Spleen (tissue), 13 donors: ENCODE measurements around the gene DCTN2. TPM values are rescaled to one million over a fixed set of nuclear protein-coding genes. Genes with fewer than 3 reads are reported as not detected.

Source experiments
- DNase-seq: peaks from one replicate; pipeline ENCODE4 v3.0.0-alpha.2; 2020
- H3K27ac ChIP-seq, 8 donors: fragments of 200-600 bp; sonication (generic) in 7 of 8; 1 replicate in 4 of 8; 2 replicates in 4 of 8; pipeline versions ENCODE4 v1.5.0 to v1.8.0; 2016 to 2021; ENCODE audit warnings: inconsistent platforms in 4 of 8, mild to moderate bottlenecking in 4 of 8, moderate library complexity in 1 of 8
- H3K27me3 ChIP-seq, 7 donors: fragments of 200-600 bp; sonication (generic) in 6 of 7; replicated peaks in 1 of 7; 1 replicate in 4 of 7; 2 replicates in 3 of 7; pipeline versions ENCODE4 v1.5.0 to v1.8.0; 2016 to 2021; ENCODE audit warnings: inconsistent platforms in 3 of 7, mild to moderate bottlenecking in 1 of 7
- H3K36me3 ChIP-seq, 6 donors: fragments of 200-600 bp; sonication (generic) in 5 of 6; 1 replicate in 4 of 6; 2 replicates in 2 of 6; pipeline versions ENCODE4 v1.5.0 to v1.8.0; 2016 to 2021; ENCODE audit warnings: inconsistent platforms in 2 of 6
- H3K4me1 ChIP-seq, 6 donors: fragments of 200-600 bp; sonication (generic) in 5 of 6; 1 replicate in 3 of 6; 2 replicates in 3 of 6; pipeline versions ENCODE4 v1.5.0 to v1.8.0; 2016 to 2021; ENCODE audit warnings: inconsistent platforms in 3 of 6
- H3K4me3 ChIP-seq, 8 donors: fragments of 200-600 bp; sonication (generic) in 7 of 8; 1 replicate in 4 of 8; 2 replicates in 4 of 8; pipeline versions ENCODE4 v1.5.0 to v1.8.0; 2016 to 2021; ENCODE audit warnings: inconsistent platforms in 4 of 8, mild to moderate bottlenecking in 4 of 8, moderate library complexity in 2 of 8
- H3K9me3 ChIP-seq, 8 donors: fragments of 200-600 bp; sonication (generic) in 7 of 8; 1 replicate in 4 of 8; 2 replicates in 4 of 8; pipeline versions ENCODE4 v1.5.0 to v1.8.0; 2016 to 2021; ENCODE audit warnings: inconsistent platforms in 4 of 8
- CTCF ChIP-seq, 11 experiments: fragments of 200-600 bp in 7 of 11; fragments of 450-650 bp in 4 of 11; sonication (generic) in 4 of 11; IDR thresholded peaks in 8 of 11; conservative IDR thresholded peaks in 3 of 11; 1 replicate in 7 of 11; 2 replicates in 4 of 11; pipeline versions ENCODE4 v1.4.0 to v1.8.0; 2016 to 2021; ENCODE audit warnings: antibody characterized with exemption in 11 of 11, inconsistent platforms in 4 of 11, mild to moderate bottlenecking in 1 of 11
- POLR2A ChIP-seq, 3 donors: fragments of 450-650 bp; IDR thresholded peaks; one replicate each; pipeline ENCODE4 v1.5.1; 2017; ENCODE audit warnings: antibody characterized with exemption in 3 of 3, mild to moderate bottlenecking in 1 of 3
- POLR2AphosphoS5 ChIP-seq, 3 donors: sonication (generic); formaldehyde crosslinking; IDR thresholded peaks; one replicate each; pipeline ENCODE4 v1.5.1; 2017; ENCODE audit warnings: antibody characterized with exemption in 3 of 3
- WGBS, 5 donors: extraction: QIAGEN DNeasy Blood & Tissue Kit in 3 of 5; methylation state at CpG; one replicate each; pipeline versions ENCODE4 v1.1.5 to v1.1.7; 2013 to 2018; 5-methylcytosine and 5-hydroxymethylcytosine counted together
- intact Hi-C: fragments of 100-400 bp; cut with DNase I; formaldehyde crosslinking; loops from one replicate; pipeline ENCODE4 v1.15.0; 2023; ENCODE audit warnings: low total_unique reads
- long read RNA-seq, 2 donors: transcript quantifications; one replicate each; lab custom pipeline, GENCODE V29; 2026
- polyA plus RNA-seq, 3 donors: library from polyadenylated mRNA; stranded (reverse); fragments of 200-250 nt; gene quantifications; one replicate each; pipeline ENCODE4 v1.2.1, GENCODE V29; 2013
- total RNA-seq, 7 donors: library from RNA; depleted of rRNA in 3 of 7; stranded (reverse); fragments of >200 nt in 3 of 7; fragmentation: NEBNext Ultra II Directional in 4 of 7; extraction: Animal tissue kit (Norgen Biotek cat#: 25700) in 4 of 7; gene quantifications; one replicate each; pipeline versions ENCODE4 v1.1.0 to v1.2.1, GENCODE V29; 2016 to 2021
- donor health status: healthy with polysubstance abuse.
- donor health status: DM: no; HTN: no; CAD: no; lungs with moderate emphysema.
- donor health status: DM: no; HTN: no; CAD: no.
- donor health status: Bipolar disorder and iron deficiency.
- donor health status: healthy.
- donor health status: DM: no; HTN: no; CAD: no.
- donor health status: DM: yes; HTN: yes; CAD: no.

Gene DCTN2
- total RNA-seq (100 to 1,000 TPM in 4 of 7 donors, 10 to 100 TPM in 3; 68.5 to 152 (median 101) TPM), polyA plus RNA-seq (10 to 100 TPM; 53.3 to 67.3 (median 66.8) TPM)
- long read RNA-seq, donor 1, transcript DCTN2-209 (14 exons, 2,061 nt), result major isoform, 31 of 38 reads
- long read RNA-seq, donor 1, partial matches to known transcripts, result 5 of 38 reads
- long read RNA-seq, donor 1, other reads (novel, unspliced or antisense), result 0 of 38 reads
- long read RNA-seq, donor 2, transcript DCTN2-209 (14 exons, 2,061 nt), result major isoform, 28 of 35 reads
- long read RNA-seq, donor 2, partial matches to known transcripts, result 0 of 35 reads
- long read RNA-seq, donor 2, other reads (novel, unspliced or antisense), result 5 of 35 reads

DNA sequence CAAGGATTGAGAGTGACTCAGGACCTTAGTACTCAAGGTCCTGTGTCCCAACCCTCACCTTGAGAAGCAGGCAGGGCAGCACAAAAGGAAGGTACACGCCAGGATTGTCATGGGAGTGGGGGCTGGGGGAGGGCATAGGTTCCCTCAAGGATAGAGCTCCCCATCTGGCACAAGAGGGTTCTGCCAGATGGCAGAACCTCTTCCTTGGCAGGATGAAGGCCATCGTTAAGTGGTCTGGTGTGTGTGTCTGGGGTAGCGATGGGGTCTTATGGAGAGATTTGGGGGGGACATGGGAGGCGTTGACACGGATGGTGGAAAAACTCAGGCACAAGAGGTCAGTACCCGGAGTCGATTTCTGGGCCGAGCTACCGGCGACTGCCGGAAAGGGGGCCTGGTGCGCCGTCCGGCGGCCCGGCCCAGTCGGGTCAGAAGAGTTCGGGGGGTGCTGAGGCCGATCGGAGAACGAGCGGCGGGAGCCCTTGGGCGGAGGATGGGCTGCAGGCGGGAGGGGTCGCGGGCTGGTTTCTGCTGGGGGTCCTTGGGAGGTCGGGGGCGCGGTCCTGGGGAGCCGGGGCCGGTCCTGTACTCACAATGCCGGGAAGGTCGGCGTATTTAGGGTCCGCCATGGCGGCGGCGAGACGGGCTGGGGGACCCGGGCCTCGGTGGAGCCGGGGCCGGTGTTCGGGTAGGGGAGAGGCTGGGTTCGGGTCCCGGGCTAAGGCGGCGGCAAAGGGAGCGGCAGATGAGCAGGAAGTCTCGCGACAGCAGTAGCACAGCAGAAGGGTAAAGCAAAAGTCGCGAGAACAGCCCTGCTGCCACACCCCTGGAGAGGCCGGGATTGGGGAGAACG lies at the start of gene DCTN2:
DCTN2 (minus strand) TSS at position 755 of the 850 bp plus-strand sequence; CDS start at position 626, 129 bp downstream.
- 0 to 1% (median 1%) methylated on average over 42 to 56 of the region's 56 CpGs for WGBS, 5 donors
- DNase-seq, result peak; percentile 97
- H3K36me3 ChIP-seq, result peaks cover 0 to 14% (median 7%) of the 10 kb centered on the region in 6 donors
- peaks cover 27 to 60% (median 44%) of the 10 kb centered on the region in 6 donors for H3K4me1 ChIP-seq
- H3K27ac ChIP-seq, result peak within 1 kb of the TSS; percentile 80 to 94 (median 88)
- H3K27me3 ChIP-seq, result peaks cover 0 to 28% (median 21%) of the 10 kb centered on the region in 7 donors
- H3K9me3 ChIP-seq, result no peaks in the 10 kb centered on the region
- TF ChIP-seq POLR2A (IDR thresholded peaks at IDR 0.05) (no peak), POLR2AphosphoS5 (IDR thresholded peaks at IDR 0.05) (peak; percentile 80 to 87 (median 83)), CTCF (IDR thresholded peaks at IDR 0.05 in 8 of 11, conservative IDR thresholded peaks at IDR 0.05 in 3 of 11) (peak in 4 of 11 experiments; percentile 29 to 56 (median 36))
- peak within 1 kb of the TSS; percentile 73 to 97 (median 90) for H3K4me3 ChIP-seq
- intact Hi-C loops, result no loop called here

DNA sequence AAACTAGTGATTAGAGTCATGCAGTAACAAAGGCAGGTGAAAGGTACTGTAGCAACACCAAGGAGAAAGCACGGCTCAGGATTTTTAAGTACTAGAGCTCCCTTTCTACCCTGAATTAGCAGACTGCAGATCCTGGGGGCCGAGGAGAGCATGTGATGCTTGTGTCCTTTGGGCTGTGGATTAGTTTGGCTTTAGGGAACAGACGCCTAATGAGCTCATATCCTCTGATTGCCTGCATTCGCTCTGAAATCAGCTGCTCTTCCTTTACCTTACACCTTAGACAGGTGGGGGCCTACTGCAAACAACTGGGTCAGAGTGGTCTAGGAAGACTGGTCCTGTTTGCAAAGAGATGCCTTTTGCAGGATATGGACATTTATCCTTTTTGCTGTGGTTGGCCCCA lies 46.2 kb upstream of the DCTN2 start:
- peaks cover 0 to 30% (median 21%) of the 10 kb centered on the region in 6 donors for H3K4me1 ChIP-seq

GRCh38 chr12:57592551-57593165 lies 45.7 kb upstream of the DCTN2 start:
- intact Hi-C loops, result no loop called here
- Histone ChIP-seq H3K4me1 (peaks cover 0 to 30% (median 21%) of the 10 kb centered on the region in 6 donors), H3K36me3 (peaks cover 0 to 40% (median 27%) of the 10 kb centered on the region in 6 donors), H3K27me3 (peaks cover 0 to 9% (median 0%) of the 10 kb centered on the region in 7 donors), H3K27ac (no peak overlapping the region), H3K9me3 (no peaks in the 10 kb centered on the region), H3K4me3 (no peak overlapping the region)
- TF ChIP-seq POLR2A (IDR thresholded peaks at IDR 0.05), result no peak
- TF ChIP-seq CTCF (IDR thresholded peaks at IDR 0.05 in 8 of 11, conservative IDR thresholded peaks at IDR 0.05 in 3 of 11), result no peak
- 81 to 89% (median 84%) methylated on average over 2 of the region's 2 CpGs for WGBS, 5 donors
- no peak for DNase-seq

More for the DNA sequence above, 46.2 kb upstream of the DCTN2 start:
- WGBS, 5 donors, result 84 to 92% (median 88%) methylated on average over 4 of the region's 4 CpGs
- Histone ChIP-seq H3K4me3 (no peak overlapping the region), H3K27me3 (peaks cover 0 to 5% (median 0%) of the 10 kb centered on the region in 7 donors), H3K9me3 (no peaks in the 10 kb centered on the region), H3K27ac (no peak overlapping the region), H3K36me3 (peaks cover 0 to 45% (median 30%) of the 10 kb centered on the region in 6 donors)
- intact Hi-C loops, result no loop called here
- no peak for TF ChIP-seq CTCF (IDR thresholded peaks at IDR 0.05 in 8 of 11, conservative IDR thresholded peaks at IDR 0.05 in 3 of 11)
- no peak for TF ChIP-seq POLR2A (IDR thresholded peaks at IDR 0.05)
- TF ChIP-seq POLR2AphosphoS5 (IDR thresholded peaks at IDR 0.05), result no peak
- DNase-seq, result no peak
